Endothelial cell of umbilical vein (primary cell): ENCODE measurements around the gene MRPL32. TPM values are rescaled to one million over a fixed set of nuclear protein-coding genes. Genes with fewer than 3 reads are reported as not detected.

Experiments used
- BruUV-seq: library from RNA; stranded (reverse); fragments of 400-500 nt; replicated peaks from 2 replicates; lab custom pipeline; 2021; lab: Mats Ljungman, UMichigan
- CTCF ChIA-PET: fragments of 300-600, 350-600 bp; sonication (Branson Sonifier 250); formaldehyde crosslinking; loops from one replicate; lab custom pipeline; 2021; ENCODE audit warnings: antibody characterized with exemption, inconsistent platforms; lab: Charles Lee
- POLR2A ChIA-PET: fragments of 300-600, 350-600 bp; sonication (Branson Sonifier 250); formaldehyde crosslinking; loops from one replicate; lab custom pipeline; 2021; ENCODE audit warnings: antibody characterized with exemption, inconsistent platforms; lab: Charles Lee
- DNase-seq: peaks from one replicate; pipeline ENCODE4 v3.0.0-alpha.2; 2011; ENCODE audit warnings: low read depth, low spot score
- FAIRE-seq: peaks from 2 replicates; lab custom pipeline; 2011; peaks lifted over from hg19 to GRCh38; lab: Jason Lieb, UNC
- H2AFZ ChIP-seq: 2 replicates; pipeline ENCODE4 v1.6.0; 2012; ENCODE audit warnings: low read depth, low read length, control low read depth, inconsistent platforms
- H3K27ac ChIP-seq: 2 replicates; pipeline ENCODE4 v1.5.1; 2011; ENCODE audit warnings: low read depth, mild to moderate bottlenecking, control low read depth, low read length, moderate library complexity; ENCODE audit not compliant: insufficient read depth
- H3K27me3 ChIP-seq, 2 experiments: 2 replicates each; pipeline versions ENCODE4 v1.6.0 to v1.6.1; 2011; ENCODE audit warnings: low read length in 2 of 2, mixed read lengths in 1 of 2; ENCODE audit not compliant: control insufficient read depth in 2 of 2, insufficient read depth in 2 of 2
- H3K36me3 ChIP-seq, 2 experiments: 2 replicates in 1 of 2; 3 replicates in 1 of 2; pipeline ENCODE4 v1.5.1; 2011; ENCODE audit warnings: low read length in 2 of 2, mild to moderate bottlenecking in 1 of 2, moderate library complexity in 1 of 2; ENCODE audit not compliant: control insufficient read depth in 2 of 2, insufficient read depth in 2 of 2; ENCODE audit errors: extremely low read depth in 1 of 2
- H3K4me1 ChIP-seq: 3 replicates; pipeline ENCODE4 v1.5.1; 2011; ENCODE audit warnings: mild to moderate bottlenecking, low read length; ENCODE audit not compliant: control insufficient read depth, insufficient read depth; ENCODE audit errors: extremely low read depth
- H3K4me2 ChIP-seq: 2 replicates; pipeline ENCODE4 v1.6.1; 2011; ENCODE audit warnings: low read length, control low read depth, mixed read lengths; ENCODE audit not compliant: insufficient read depth
- H3K4me3 ChIP-seq, 3 experiments: fragments of 200-600 bp in 1 of 3; sonication (generic), shearing (Covaris generic) in 1 of 3; replicated peaks in 1 of 3; 2 replicates each; pipeline ENCODE4 v1.5.1; 2011 to 2016; ENCODE audit warnings: control low read depth in 3 of 3, low read length in 3 of 3, mild to moderate bottlenecking in 2 of 3, inconsistent platforms in 1 of 3, low read depth in 1 of 3, moderate library complexity in 1 of 3; ENCODE audit not compliant: insufficient read depth in 1 of 3
- H3K79me2 ChIP-seq: 2 replicates; pipeline ENCODE4 v1.6.0; 2012; ENCODE audit warnings: low read length, inconsistent platforms; ENCODE audit not compliant: control insufficient read depth, insufficient read depth
- H3K9ac ChIP-seq: replicated peaks from 2 replicates; pipeline ENCODE3; 2011; ENCODE audit warnings: low read length, control low read depth; ENCODE audit not compliant: insufficient read depth; ENCODE audit errors: extremely low read depth
- H3K9me1 ChIP-seq: replicated peaks from 3 replicates; pipeline ENCODE4 v1.6.0; 2011; ENCODE audit warnings: mild to moderate bottlenecking, low read length; ENCODE audit not compliant: control insufficient read depth, insufficient read depth; ENCODE audit errors: extremely low read depth
- H3K9me3 ChIP-seq: replicated peaks from 2 replicates; pipeline ENCODE4 v1.5.1; 2012; ENCODE audit warnings: low read length, inconsistent platforms; ENCODE audit not compliant: control insufficient read depth, insufficient read depth
- H4K20me1 ChIP-seq: replicated peaks from 2 replicates; pipeline ENCODE3; 2011; ENCODE audit warnings: mild to moderate bottlenecking, low read length; ENCODE audit not compliant: control insufficient read depth, insufficient read depth; ENCODE audit errors: extremely low read depth
- EZH2 ChIP-seq: IDR thresholded peaks from 2 replicates; pipeline ENCODE4 v1.6.1; 2012; ENCODE audit warnings: borderline replicate concordance, low read depth, mild to moderate bottlenecking, moderate library complexity, low read length, inconsistent platforms; ENCODE audit not compliant: severe bottlenecking
- FOS ChIP-seq: IDR thresholded peaks from 2 replicates; pipeline ENCODE4 v1.6.1; 2011; ENCODE audit warnings: mild to moderate bottlenecking, low read length, moderate library complexity, borderline replicate concordance; ENCODE audit not compliant: insufficient read depth
- GATA2 ChIP-seq: IDR thresholded peaks from 2 replicates; pipeline ENCODE4 v1.7.0; 2011; ENCODE audit warnings: low read depth, mild to moderate bottlenecking, moderate library complexity, mixed read lengths, low read length; ENCODE audit not compliant: insufficient read length, insufficient read depth
- JUN ChIP-seq: IDR thresholded peaks from 2 replicates; pipeline ENCODE4 v1.6.1; 2011; ENCODE audit warnings: borderline replicate concordance, low read depth; ENCODE audit not compliant: insufficient read length, insufficient read depth
- MYC ChIP-seq: IDR thresholded peaks from one replicate; pipeline ENCODE4 v1.6.1; 2011; ENCODE audit warnings: mild to moderate bottlenecking, low read depth, low read length
- POLR2A ChIP-seq: IDR thresholded peaks from 2 replicates; pipeline ENCODE4 v1.6.1; 2012; ENCODE audit warnings: low read depth, mild to moderate bottlenecking, control low read depth, low read length
- POLR2AphosphoS5 ChIP-seq: IDR thresholded peaks from 2 replicates; pipeline ENCODE4 v1.6.1; 2012; ENCODE audit warnings: low read depth, mild to moderate bottlenecking, control low read depth, low read length, moderate library complexity; ENCODE audit not compliant: insufficient read depth
- dilution Hi-C: fragments of 300-500 bp; cut with MboI; formaldehyde crosslinking; loops from one replicate; pipeline ENCODE4 v1.15.0; 2019; ENCODE audit warnings: low sequenced_read_pairs; ENCODE audit not compliant: extremely low pct_ligation_motif_present
- intact Hi-C: fragments of 100-400 bp; cut with micrococcal nuclease; formaldehyde crosslinking; loops from one replicate; pipeline ENCODE4 v1.10.0; 2022
- polyA plus RNA-seq, 4 experiments: library from polyadenylated mRNA; depleted of rRNA in 3 of 4; stranded (reverse) in 3 of 4; unstranded in 1 of 4; fragments of >200 nt; gene quantifications; 2 replicates each; pipeline versions ENCODE4 v1.2.1 to v1.2.3, GENCODE V29; 2011 to 2012; ENCODE audit warnings: missing spikeins in 1 of 4
- total RNA-seq: library from RNA; stranded (reverse); gene quantifications from 2 replicates; pipeline ENCODE4 v1.2.3, GENCODE V29; 2021
- TF ChIP-seq, protein P1 (sequence below): IDR thresholded peaks from 2 replicates; pipeline ENCODE4 v1.6.1; 2011; ENCODE audit not compliant: insufficient read depth, insufficient read length
- TF ChIP-seq, protein P2 (sequence below), 2 donors: IDR thresholded peaks; 1 replicate in 1 of 2; 2 replicates in 1 of 2; pipeline ENCODE4 v1.5.1; 2011; ENCODE audit warnings: low read length in 2 of 2, mild to moderate bottlenecking in 2 of 2, moderate library complexity in 2 of 2, control low read depth in 1 of 2, inconsistent platforms in 1 of 2, low read depth in 1 of 2; ENCODE audit not compliant: insufficient read depth in 1 of 2; ENCODE audit errors: extremely low read depth in 1 of 2

The MRPL32 gene
- total and polyA plus RNA-seq, 2 donors (not counting 3 experiments of a cell fraction or from before 2014, with no cell fraction given) = 39.9 to 62.2 TPM

DNA sequence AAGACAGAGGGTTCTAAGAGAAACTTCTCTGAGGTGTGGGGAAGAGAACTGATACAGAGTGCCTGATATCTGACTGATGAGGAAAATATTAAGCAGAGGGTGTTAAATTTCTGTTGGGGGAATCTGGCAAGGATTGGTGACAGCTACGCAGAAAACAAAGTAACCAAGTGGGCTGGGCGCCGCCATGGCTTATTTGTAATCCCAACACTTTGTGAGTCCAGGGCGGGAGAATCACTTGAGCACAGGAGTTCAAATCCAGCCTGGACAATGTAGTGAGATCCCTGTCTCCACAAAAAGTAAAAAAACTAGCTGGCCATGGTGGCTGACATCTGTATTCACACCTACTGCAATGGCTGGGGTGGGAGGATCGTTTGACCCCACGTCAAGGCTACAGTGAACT, 18.2 kb upstream of the MRPL32 start:
- ChIA-PET CTCF (interaction anchor here (1.0 to 3.1 kb wide), 4 partner anchors 10 to 27 kb away, joined by 4 to 10 read pairs (median 8); partner anchors contain the start of genes MRPL32 and PSMA2), POLR2A (no interaction called here)
- BruUV-seq = no TSS peak
- H4K20me1 ChIP-seq = no peaks in the 10 kb centered on the region
- no peak for DNase-seq
- intact Hi-C loops = no loop called here
- no peak overlapping the region for H3K4me2 ChIP-seq
- H3K4me1 ChIP-seq = peaks cover 33% of the 10 kb centered on the region
- H3K27ac ChIP-seq = peak overlapping the region; percentile 63
- dilution Hi-C loops = no loop called here
- H3K9ac ChIP-seq = no peak overlapping the region
- no peaks in the 10 kb centered on the region for H3K27me3 ChIP-seq
- TF ChIP-seq POLR2AphosphoS5 = no peak
- no peak for TF ChIP-seq JUN
- no peak for TF ChIP-seq GATA2
- no peak for TF ChIP-seq POLR2A
- no peak for TF ChIP-seq MYC
- TF ChIP-seq, protein P1, sequence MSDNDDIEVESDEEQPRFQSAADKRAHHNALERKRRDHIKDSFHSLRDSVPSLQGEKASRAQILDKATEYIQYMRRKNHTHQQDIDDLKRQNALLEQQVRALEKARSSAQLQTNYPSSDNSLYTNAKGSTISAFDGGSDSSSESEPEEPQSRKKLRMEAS = no peak
- no peak for TF ChIP-seq EZH2
- TF ChIP-seq FOS = no peak
- TF ChIP-seq, protein P2, sequence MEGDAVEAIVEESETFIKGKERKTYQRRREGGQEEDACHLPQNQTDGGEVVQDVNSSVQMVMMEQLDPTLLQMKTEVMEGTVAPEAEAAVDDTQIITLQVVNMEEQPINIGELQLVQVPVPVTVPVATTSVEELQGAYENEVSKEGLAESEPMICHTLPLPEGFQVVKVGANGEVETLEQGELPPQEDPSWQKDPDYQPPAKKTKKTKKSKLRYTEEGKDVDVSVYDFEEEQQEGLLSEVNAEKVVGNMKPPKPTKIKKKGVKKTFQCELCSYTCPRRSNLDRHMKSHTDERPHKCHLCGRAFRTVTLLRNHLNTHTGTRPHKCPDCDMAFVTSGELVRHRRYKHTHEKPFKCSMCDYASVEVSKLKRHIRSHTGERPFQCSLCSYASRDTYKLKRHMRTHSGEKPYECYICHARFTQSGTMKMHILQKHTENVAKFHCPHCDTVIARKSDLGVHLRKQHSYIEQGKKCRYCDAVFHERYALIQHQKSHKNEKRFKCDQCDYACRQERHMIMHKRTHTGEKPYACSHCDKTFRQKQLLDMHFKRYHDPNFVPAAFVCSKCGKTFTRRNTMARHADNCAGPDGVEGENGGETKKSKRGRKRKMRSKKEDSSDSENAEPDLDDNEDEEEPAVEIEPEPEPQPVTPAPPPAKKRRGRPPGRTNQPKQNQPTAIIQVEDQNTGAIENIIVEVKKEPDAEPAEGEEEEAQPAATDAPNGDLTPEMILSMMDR (IDR thresholded peaks at IDR 0.05; ENCODE audit: extremely low read depth in 1 of 2, insufficient read depth in 1 of 2, low read depth in 1 of 2, low read length in 2 of 2) = no peak
- FAIRE-seq = no peak
- no peaks in the 10 kb centered on the region for H3K9me3 ChIP-seq
- peaks cover 5 to 7% of the 10 kb centered on the region in 2 experiments for H3K36me3 ChIP-seq
- H3K9me1 ChIP-seq = no peaks in the 10 kb centered on the region
- H2AFZ ChIP-seq = no peak overlapping the region
- H3K79me2 ChIP-seq = no peaks in the 10 kb centered on the region
- no peak overlapping the region for H3K4me3 ChIP-seq
